ENCODE measurements around the gene ADIPOR1. TPM values are rescaled to one million over a fixed set of nuclear protein-coding genes. Genes with fewer than 3 reads are reported as not detected.

ADIPOR1 gene, protein sequence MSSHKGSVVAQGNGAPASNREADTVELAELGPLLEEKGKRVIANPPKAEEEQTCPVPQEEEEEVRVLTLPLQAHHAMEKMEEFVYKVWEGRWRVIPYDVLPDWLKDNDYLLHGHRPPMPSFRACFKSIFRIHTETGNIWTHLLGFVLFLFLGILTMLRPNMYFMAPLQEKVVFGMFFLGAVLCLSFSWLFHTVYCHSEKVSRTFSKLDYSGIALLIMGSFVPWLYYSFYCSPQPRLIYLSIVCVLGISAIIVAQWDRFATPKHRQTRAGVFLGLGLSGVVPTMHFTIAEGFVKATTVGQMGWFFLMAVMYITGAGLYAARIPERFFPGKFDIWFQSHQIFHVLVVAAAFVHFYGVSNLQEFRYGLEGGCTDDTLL
- total RNA-seq = 79.6 and 86.6 TPM in 2 replicates

DNA sequence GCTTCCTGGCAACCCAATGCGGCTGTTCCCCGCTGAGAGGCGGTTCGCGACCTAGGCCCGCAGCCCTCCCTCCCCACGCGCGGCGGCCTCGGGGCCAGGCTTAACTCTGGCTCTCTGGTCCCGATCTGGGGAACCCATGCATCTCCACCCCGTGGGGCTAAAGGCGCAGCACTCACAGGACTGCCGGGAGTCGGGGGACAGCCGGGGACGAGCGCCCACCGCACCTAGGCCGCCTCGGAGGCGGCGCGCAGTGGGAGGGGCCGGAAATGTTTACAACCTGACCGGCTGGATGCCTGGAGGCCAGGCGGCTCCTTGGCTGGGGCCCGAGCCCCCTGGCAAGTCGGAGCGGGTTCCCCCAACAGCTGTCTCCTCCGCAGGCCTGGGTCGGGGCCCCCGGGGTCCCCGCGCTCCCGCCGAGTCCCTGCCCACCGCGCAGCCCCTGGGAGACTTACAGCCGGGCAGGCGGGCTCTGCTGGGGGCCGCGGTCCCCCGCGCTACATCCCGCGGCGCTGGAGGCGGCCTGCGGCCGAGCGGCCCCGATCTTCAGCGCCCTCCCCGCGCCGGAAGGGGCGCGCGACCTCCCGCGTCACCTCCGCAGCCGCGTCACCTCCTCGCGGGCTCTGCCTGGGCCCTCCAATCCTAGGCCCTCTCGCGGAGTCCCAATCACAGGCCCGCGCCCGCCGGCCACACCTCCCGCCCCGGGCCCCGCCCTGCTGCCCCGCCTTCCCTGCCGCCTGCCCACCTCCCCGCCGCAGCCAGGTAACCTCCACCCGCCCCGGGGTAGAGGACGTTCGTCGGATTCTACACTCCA is at the start of gene ADIPOR1:
ADIPOR1 (minus strand) TSS at position 580 of the 811 bp plus-strand sequence. CDS start 7,242 bp downstream, outside the sequence.

DNA sequence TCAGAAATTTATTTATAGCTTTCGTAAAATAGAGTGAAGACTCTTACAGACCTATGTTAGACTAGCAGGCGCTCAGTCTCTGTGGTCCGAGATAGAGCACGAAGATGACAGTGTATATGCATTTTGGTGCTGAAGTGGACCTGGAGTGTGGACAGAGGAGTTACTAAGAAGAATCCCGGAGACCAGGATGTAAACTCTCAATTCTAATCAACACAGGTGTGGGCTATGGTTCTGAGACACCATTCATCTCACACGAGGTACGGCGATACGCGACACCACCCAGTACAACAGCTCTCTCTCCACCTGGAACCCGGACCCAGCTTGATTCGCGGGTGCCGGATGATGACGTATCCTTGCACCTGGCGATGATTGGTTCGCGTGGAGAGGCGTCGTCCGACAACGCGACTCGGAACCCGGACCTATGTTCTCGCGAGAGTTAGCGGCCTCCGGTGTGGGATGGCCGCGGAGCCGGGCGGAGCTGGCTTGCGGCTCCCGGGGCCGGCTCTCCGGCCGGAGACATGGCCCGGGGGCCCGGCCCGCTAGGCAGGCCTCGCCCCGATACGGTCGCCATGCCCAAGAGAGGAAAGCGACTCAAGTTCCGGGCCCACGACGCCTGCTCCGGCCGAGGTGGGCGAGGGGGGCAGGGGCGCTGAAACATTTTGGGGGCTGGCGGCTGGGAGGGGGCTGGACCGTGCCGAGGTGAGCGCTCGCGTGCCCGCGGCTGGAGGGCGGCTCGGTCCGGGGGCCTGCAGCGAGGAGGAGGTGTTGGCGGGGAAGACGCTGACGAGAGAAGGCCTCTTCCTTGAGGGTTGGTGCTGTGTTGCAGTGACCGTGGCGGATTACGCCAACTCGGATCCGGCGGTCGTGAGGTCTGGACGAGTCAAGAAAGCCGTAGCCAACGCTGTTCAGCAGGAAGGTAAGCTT is 49.1 kb upstream of the ADIPOR1 start, which contains the start of gene TMEM183A:
TMEM183A (plus strand) TSS at position 427 of the 924 bp plus-strand sequence; CDS start at position 519, 92 bp downstream.

DNA sequence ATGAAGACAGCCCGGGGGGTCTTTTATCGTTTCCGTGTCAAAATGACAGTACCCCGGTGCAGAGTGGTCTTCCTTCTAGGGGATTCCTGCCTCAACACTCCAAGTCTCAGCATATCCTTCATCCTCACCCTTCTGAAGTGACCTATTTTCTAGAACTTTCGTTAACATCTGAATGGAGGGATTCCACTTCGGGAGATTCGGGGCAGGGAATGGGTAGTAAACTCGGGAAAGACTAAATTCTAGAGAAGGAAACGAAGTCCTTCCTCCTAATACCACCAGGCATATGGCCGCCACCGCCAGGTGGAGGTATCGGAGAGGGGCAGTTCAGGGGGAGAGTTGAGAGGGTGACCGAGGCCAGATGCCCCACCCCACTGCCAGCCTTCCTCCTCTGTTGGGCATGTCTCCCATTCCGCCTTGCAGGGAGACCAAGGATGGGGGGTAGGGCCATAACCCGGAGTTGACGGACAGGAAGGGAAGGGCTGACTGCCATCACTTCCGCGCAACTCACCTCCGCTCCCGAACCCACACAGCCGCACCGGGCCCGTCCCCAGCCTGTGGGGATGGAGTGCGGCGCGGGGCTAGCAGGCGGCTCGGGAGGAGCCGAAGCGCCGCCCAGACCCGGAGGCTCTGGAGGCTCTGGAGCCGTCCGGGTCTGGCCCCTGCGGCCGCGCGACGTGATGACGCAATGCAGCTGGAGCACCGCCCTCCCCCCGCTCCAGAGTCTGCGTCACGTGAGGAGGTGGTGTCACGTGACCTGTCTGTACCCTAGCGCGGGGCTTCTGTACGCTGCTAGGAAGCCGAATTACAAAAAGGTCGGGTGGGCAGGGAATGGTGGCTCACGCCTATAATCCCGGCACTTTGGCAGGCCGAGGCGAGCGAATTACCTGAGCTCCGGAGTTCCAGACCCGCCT is 31.3 kb downstream of the ADIPOR1 start, which contains the start of gene KLHL12:
KLHL12 (minus strand) TSS at position 654 of the 911 bp plus-strand sequence. CDS start 2,072 bp downstream, outside the sequence.

Other genes with a start within 250 kb of the ADIPOR1 start
- under 0.01 TPM in 1 of 2 replicates, not detected in the other for gene SYT2, start 247.9 kb downstream of the ADIPOR1 start, total RNA-seq
- gene KDM5B, start 149.9 kb downstream of the ADIPOR1 start, total RNA-seq = 70.7 and 96.7 TPM in 2 replicates
- gene PCAT6, start 147.4 kb downstream of the ADIPOR1 start, total RNA-seq = not detected in 2 replicates
- 3.5 and 3.7 TPM in 2 replicates for gene RABIF, start 69.2 kb downstream of the ADIPOR1 start, total RNA-seq
- gene KLHL12, start 31.1 kb downstream of the ADIPOR1 start, total RNA-seq = 43.8 and 47.1 TPM in 2 replicates
- 24.0 and 38.1 TPM in 2 replicates for gene CYB5R1, start 8.9 kb upstream of the ADIPOR1 start, total RNA-seq
- 82.7 and 103 TPM in 2 replicates for gene TMEM183A, start 49.1 kb upstream of the ADIPOR1 start, total RNA-seq
- 5.0 and 10.1 TPM in 2 replicates for gene PPFIA4, start 68.2 kb upstream of the ADIPOR1 start, total RNA-seq
- gene MYOG, start 127.7 kb upstream of the ADIPOR1 start, total RNA-seq = not detected in 2 replicates
- 4.1 and 7.5 TPM in 2 replicates for gene ADORA1, start 169.4 kb upstream of the ADIPOR1 start, total RNA-seq
- 0.11 and 0.75 TPM in 2 replicates for gene MYBPH, start 217.5 kb upstream of the ADIPOR1 start, total RNA-seq
- 22.4 and 400 TPM in 2 replicates for gene CHI3L1, start 228.4 kb upstream of the ADIPOR1 start, total RNA-seq